Measurements from ENCODE around the gene SYTL4. TPM values are rescaled to one million over a fixed set of nuclear protein-coding genes. Genes with fewer than 3 reads are reported as not detected.

Gene SYTL4
- total RNA-seq, 1 donor from 2014 or later = 15.3 TPM

GRCh38 chrX:100673397-100673953, 58.4 kb downstream of the SYTL4 start:
- H3K4me3 ChIP-seq = no peak overlapping the region
- peaks cover 9% of the 10 kb centered on the region for H3K4me1 ChIP-seq
- no peaks in the 10 kb centered on the region for H3K27me3 ChIP-seq (ENCODE audit: low read depth)
- no peak for TF ChIP-seq CTCF (IDR thresholded peaks at IDR 0.05)
- ATAC-seq = no peak
- DNase-seq = no peak
- H3K9me3 ChIP-seq = no peaks in the 10 kb centered on the region
- no peak overlapping the region for H3K27ac ChIP-seq
- intact Hi-C loops (cut with DNase I) = no loop called here
- no peaks in the 10 kb centered on the region for H3K36me3 ChIP-seq

- intact Hi-C loops (cut with DNase I) = no loop called here
- no peak for TF ChIP-seq CTCF (IDR thresholded peaks at IDR 0.05)
- peaks cover 9% of the 10 kb centered on the region for H3K4me1 ChIP-seq
- no peak for DNase-seq
- no peaks in the 10 kb centered on the region for H3K27me3 ChIP-seq (ENCODE audit: low read depth)
- no peak for ATAC-seq
- no peaks in the 10 kb centered on the region for H3K9me3 ChIP-seq
- no peaks in the 10 kb centered on the region for H3K36me3 ChIP-seq
- H3K4me3 ChIP-seq = no peak overlapping the region
- no peak overlapping the region for H3K27ac ChIP-seq
Observed at GRCh38 chrX:100672966-100673365, 59.0 kb downstream of the SYTL4 start.

GRCh38 chrX:100663642-100664041, 68.3 kb downstream of the SYTL4 start:
- no peak for DNase-seq
- intact Hi-C loops (cut with DNase I) = no loop called here
- Histone ChIP-seq H3K27ac (no peak overlapping the region), H3K9me3 (no peaks in the 10 kb centered on the region), H3K27me3 (ENCODE audit: low read depth) (no peaks in the 10 kb centered on the region), H3K4me1 (no peaks in the 10 kb centered on the region), H3K36me3 (no peaks in the 10 kb centered on the region), H3K4me3 (no peak overlapping the region)
- no peak for TF ChIP-seq CTCF (IDR thresholded peaks at IDR 0.05)
- no peak for ATAC-seq

- Histone ChIP-seq H3K27me3 (ENCODE audit: low read depth) (no peaks in the 10 kb centered on the region), H3K36me3 (no peaks in the 10 kb centered on the region), H3K4me1 (no peaks in the 10 kb centered on the region), H3K27ac (no peak overlapping the region), H3K4me3 (no peak overlapping the region), H3K9me3 (no peaks in the 10 kb centered on the region)
- no peak for DNase-seq
- ATAC-seq = no peak
- no peak for TF ChIP-seq CTCF (IDR thresholded peaks at IDR 0.05)
- intact Hi-C loops (cut with DNase I) = no loop called here
Observed at GRCh38 chrX:100662796-100663195, 69.1 kb downstream of the SYTL4 start.

- ATAC-seq = no peak
- Histone ChIP-seq H3K36me3 (no peaks in the 10 kb centered on the region), H3K27me3 (ENCODE audit: low read depth) (no peaks in the 10 kb centered on the region), H3K27ac (no peak overlapping the region), H3K9me3 (no peaks in the 10 kb centered on the region), H3K4me3 (no peak overlapping the region), H3K4me1 (no peaks in the 10 kb centered on the region)
- no peak for TF ChIP-seq CTCF (IDR thresholded peaks at IDR 0.05)
- no peak for DNase-seq
- intact Hi-C loops (cut with DNase I) = no loop called here
Observed at GRCh38 chrX:100662170-100662569, 69.8 kb downstream of the SYTL4 start.

Data from lower lobe of right lung (tissue), 2 donors.